SJSA1 (cell line): ENCODE results near the gene SERPINA5. TPM values are rescaled to one million over a fixed set of nuclear protein-coding genes. Genes with fewer than 3 reads are reported as not detected.
"Not testable (repeated sequence)": the region's sequence is repeated elsewhere in the genome, so short reads cannot be mapped to it uniquely, and the experiment has no call there.

ENCODE experiments used
- DNase-seq, 2 experiments: peaks; one replicate each; pipeline ENCODE4 v3.0.0-alpha.2; 2015 to 2020; ENCODE audit warnings: low spot score in 2 of 2, low read depth in 1 of 2
- H3K27ac ChIP-seq: fragments of 250-450 bp; sonication (Bioruptor Pico); 2 replicates; pipeline ENCODE4 v1.5.1; 2020; ENCODE audit warnings: mild to moderate bottlenecking, moderate library complexity
- H3K27me3 ChIP-seq: fragments of 250-450 bp; sonication (Bioruptor Pico); replicated peaks from 2 replicates; pipeline ENCODE4 v1.5.1; 2020; ENCODE audit warnings: mild to moderate bottlenecking, moderate library complexity
- H3K36me3 ChIP-seq: fragments of 250-450 bp; sonication (Bioruptor Pico); 2 replicates; pipeline ENCODE4 v1.5.1; 2020; ENCODE audit warnings: mild to moderate bottlenecking
- H3K4me1 ChIP-seq: fragments of 250-450 bp; sonication (Bioruptor Pico); replicated peaks from 2 replicates; pipeline ENCODE4 v1.6.1; 2021; ENCODE audit warnings: mild to moderate bottlenecking
- H3K4me3 ChIP-seq: fragments of 250-450 bp; sonication (Bioruptor Pico); 2 replicates; pipeline ENCODE4 v1.5.1; 2020; ENCODE audit warnings: mild to moderate bottlenecking
- H3K9me3 ChIP-seq: fragments of 250-450 bp; sonication (Bioruptor Pico); replicated peaks from 2 replicates; pipeline ENCODE4 v1.5.1; 2020; ENCODE audit warnings: mild to moderate bottlenecking
- total RNA-seq: library from RNA; depleted of rRNA; stranded (reverse); fragments of >200 nt; shearing (Covaris generic); gene quantifications from 2 replicates; pipeline ENCODE4 v1.2.3, GENCODE V29; 2014; rRNA removed

The SERPINA5 gene
- total RNA-seq, 1 experiment from 2014 or later = 0.42 TPM

DNA sequence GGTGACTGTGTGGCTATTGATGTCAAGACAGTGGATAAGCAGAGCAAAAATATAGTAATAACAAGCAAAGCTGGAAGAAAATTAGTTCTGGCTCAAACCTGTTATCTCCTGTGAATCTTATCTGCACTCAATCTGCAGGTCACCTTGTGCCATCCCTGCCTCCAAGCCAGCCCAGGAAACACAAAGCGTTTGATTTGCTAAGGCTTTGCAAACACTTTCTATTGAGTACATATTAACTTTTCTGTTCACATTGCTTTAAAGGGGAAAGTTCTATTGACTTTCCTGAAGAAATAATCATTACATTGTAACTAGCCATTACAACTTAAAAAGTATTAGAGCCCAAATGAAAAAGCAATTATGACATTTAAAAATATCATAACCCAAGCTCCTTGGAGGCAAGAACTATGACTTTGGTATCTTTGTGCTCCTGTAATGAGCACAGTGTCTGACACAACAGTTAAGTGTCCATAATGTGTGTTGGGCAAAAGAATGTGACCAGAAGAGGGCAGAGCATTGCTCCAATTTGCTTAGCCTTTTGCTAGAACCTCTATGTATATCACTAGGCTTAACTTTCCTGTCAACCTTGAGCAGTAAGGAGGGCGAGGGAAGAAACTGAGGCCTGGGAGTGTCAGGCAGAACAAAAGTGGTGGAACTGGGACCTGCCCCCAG is 55.7 kb downstream of the SERPINA5 start:
- no peak overlapping the region for H3K4me3 ChIP-seq
- no peaks in the 10 kb centered on the region for H3K9me3 ChIP-seq
- no peaks in the 10 kb centered on the region for H3K27me3 ChIP-seq
- H3K4me1 ChIP-seq = no peaks in the 10 kb centered on the region
- H3K27ac ChIP-seq = no peak overlapping the region
- no peak for DNase-seq
- no peaks in the 10 kb centered on the region for H3K36me3 ChIP-seq

DNA sequence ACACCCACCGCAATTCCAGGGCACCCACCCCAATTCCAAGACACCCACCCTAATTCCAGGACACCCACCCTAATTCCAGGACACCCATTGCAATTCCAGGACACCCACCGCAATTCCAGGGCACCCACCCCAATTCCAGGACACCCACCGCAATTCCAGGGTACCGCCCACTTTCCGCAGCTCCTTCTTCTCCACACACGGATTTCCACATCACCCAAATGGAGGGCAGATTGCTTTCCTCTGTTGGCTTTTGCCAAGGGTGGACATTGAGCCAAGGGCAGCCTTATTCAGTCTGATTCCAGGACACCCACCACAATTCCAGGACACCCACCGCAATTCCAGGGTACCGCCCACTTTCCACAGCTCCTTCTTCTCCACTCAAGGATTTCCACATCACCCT is 56.6 kb downstream of the SERPINA5 start:
- not testable (repeated sequence) for DNase-seq

DNA sequence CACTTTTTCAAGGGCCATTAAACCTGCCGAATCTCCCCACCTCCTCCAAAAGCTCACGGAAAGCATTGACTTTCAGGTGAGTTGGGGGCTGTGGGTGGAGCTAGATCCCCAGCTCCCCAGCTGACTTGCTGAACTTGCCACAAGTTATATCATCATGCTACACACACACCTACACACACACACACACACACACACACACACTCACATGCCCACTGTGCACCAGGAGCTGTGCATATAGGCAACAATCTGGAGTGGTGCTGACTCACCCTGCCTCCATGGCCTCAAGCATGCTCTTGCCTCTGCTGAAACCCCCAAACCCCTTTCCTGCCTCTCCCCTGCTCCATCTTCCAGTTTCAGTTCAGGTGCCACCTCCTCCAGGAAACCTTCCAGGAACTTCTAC is 57.1 kb downstream of the SERPINA5 start:
- Histone ChIP-seq H3K36me3 (no peaks in the 10 kb centered on the region), H3K9me3 (no peaks in the 10 kb centered on the region), H3K4me3 (no peak overlapping the region), H3K27me3 (no peaks in the 10 kb centered on the region), H3K4me1 (no peaks in the 10 kb centered on the region), H3K27ac (no peak overlapping the region)
- DNase-seq = no peak

More for the DNA sequence above, 56.6 kb downstream of the SERPINA5 start:
- not testable (repeated sequence) for H3K36me3 ChIP-seq, H3K27me3 ChIP-seq, H3K4me1 ChIP-seq, H3K9me3 ChIP-seq, H3K27ac ChIP-seq, H3K4me3 ChIP-seq

DNA sequence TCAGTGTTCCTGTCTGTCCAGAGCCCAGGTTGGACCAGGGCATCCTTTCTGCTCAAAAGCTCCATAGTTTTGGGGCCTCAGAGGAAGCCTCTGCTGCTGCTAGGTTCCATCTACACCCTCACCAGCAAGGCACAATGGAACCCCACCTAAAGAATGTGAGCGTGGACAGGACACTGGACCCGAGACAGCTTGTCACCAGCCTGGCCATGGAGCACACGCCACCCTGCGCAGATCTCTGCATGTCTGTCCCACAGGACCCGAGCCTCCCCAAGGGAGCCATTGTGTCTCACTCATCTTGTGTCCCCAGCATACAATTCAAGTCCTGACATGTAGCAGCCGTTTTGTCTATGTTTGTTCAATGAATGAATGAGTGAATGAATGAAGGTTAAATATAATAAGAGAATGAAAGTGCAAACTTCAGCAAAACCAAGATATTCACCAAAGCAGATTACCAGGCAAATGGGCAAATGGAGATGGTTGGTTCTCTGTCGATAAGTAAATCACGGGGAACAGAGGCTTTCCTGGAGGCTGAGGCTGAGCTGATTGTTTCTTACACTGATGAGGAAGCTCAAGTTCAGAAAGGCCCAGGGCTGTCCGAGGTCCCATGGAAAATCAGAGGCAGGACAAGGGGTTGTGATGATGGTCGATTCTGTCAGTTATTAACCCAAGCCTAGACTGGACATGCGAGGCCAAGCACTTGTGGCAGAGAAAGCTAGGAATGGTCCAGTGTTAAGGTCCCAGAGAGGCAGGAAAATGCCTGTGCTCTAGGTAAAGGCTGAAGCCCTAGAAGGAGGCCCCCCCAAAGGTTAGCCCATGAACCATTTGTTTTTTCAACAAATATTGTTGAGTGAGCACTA is 58.0 kb downstream of the SERPINA5 start:
- Histone ChIP-seq H3K9me3 (no peaks in the 10 kb centered on the region), H3K4me1 (no peaks in the 10 kb centered on the region), H3K27ac (no peak overlapping the region), H3K27me3 (no peaks in the 10 kb centered on the region), H3K4me3 (no peak overlapping the region), H3K36me3 (no peaks in the 10 kb centered on the region)
- DNase-seq = no peak

DNA sequence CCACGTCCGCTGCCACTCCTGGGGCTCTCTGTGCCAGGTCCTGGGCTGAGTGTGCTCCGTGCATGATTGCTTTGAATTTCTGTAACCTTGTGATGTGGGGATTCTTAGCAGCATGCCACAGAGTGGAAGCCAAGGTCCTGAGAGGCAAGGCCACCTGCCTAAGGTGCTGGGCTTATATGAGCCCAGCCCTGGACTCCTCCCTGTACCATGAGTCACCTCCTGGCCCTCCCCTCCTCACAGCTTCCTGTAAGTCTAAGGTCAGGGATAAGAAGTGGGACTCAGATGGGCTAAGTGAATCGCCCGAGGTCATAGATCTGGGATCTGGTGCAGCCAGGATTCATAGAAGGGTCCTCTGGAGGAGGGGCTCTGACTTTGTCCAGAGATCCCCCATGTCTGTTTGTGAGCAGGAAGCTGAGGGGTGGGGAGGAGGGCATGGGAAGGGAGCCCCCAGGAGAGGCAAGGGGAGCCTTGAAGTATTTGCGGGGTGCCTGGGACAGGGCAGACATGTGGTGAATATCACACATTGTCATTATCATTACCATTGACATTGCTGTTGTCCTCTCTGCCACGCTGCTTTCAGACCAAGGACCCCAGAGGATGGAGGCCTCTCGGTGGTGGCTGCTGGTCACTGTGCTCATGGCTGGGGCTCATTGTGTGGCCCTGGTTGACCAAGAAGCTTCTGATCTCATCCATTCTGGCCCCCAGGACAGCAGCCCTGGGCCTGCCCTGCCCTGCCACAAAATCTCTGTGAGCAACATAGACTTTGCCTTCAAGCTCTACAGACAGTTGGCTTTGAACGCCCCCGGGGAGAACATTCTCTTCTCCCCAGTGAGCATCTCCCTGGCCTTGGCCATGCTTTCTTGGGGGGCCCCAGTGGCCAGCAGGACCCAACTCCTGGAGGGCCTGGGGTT is 59.8 kb downstream of the SERPINA5 start:
- no peaks in the 10 kb centered on the region for H3K27me3 ChIP-seq
- no peaks in the 10 kb centered on the region for H3K9me3 ChIP-seq
- H3K4me3 ChIP-seq = no peak overlapping the region
- no peaks in the 10 kb centered on the region for H3K4me1 ChIP-seq
- no peaks in the 10 kb centered on the region for H3K36me3 ChIP-seq
- DNase-seq = no peak
- H3K27ac ChIP-seq = no peak overlapping the region

DNA sequence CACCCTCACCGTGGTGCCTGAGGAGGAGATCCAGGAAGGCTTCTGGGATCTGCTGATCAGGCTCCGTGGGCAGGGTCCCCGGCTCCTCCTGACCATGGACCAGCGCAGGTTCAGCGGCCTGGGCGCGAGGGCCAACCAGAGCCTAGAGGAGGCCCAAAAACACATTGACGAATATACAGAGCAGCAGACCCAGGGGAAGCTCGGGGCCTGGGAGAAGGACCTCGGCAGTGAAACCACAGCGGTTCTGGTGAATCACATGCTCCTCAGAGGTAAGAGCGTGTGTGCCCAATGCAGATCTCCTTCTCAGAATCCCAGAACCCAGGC is 60.4 kb downstream of the SERPINA5 start:
- H3K4me1 ChIP-seq = no peaks in the 10 kb centered on the region
- H3K4me3 ChIP-seq = no peak overlapping the region
- H3K27me3 ChIP-seq = no peaks in the 10 kb centered on the region
- no peaks in the 10 kb centered on the region for H3K9me3 ChIP-seq
- no peak for DNase-seq
- H3K27ac ChIP-seq = no peak overlapping the region
- H3K36me3 ChIP-seq = no peaks in the 10 kb centered on the region

Other genes starting within 250 kb of the SERPINA5 start
- not detected in 2 replicates for gene SERPINA2, start 214.7 kb upstream of the SERPINA5 start, total RNA-seq
- 3.9 and 6.9 TPM in 2 replicates for gene SERPINA1, start 192.8 kb upstream of the SERPINA5 start, total RNA-seq
- gene SERPINA11, start 128.6 kb upstream of the SERPINA5 start, total RNA-seq = not detected in 2 replicates
- not detected in 2 replicates for gene SERPINA9, start 105.2 kb upstream of the SERPINA5 start, total RNA-seq
- gene SERPINA12, start 72.0 kb upstream of the SERPINA5 start, total RNA-seq = not detected in 2 replicates
- gene SERPINA4, start 20.0 kb upstream of the SERPINA5 start, total RNA-seq = not detected in 2 replicates
- gene SERPINA3, start 31.0 kb downstream of the SERPINA5 start, total RNA-seq = 0.13 and 0.95 TPM in 2 replicates
- 2.8 and 12.1 TPM in 2 replicates for gene GSC, start 188.7 kb downstream of the SERPINA5 start, total RNA-seq